ENCODE results near the gene ZBTB17. TPM values are rescaled to one million over a fixed set of nuclear protein-coding genes. Genes with fewer than 3 reads are reported as not detected.
A peak's percentile ranks its signal among the peaks of the same experiment; 100 is the strongest.

ZBTB17 gene
- total and polyA plus RNA-seq, 9 donors: 3.7 to 45.7 (median 29.8) TPM

DNA sequence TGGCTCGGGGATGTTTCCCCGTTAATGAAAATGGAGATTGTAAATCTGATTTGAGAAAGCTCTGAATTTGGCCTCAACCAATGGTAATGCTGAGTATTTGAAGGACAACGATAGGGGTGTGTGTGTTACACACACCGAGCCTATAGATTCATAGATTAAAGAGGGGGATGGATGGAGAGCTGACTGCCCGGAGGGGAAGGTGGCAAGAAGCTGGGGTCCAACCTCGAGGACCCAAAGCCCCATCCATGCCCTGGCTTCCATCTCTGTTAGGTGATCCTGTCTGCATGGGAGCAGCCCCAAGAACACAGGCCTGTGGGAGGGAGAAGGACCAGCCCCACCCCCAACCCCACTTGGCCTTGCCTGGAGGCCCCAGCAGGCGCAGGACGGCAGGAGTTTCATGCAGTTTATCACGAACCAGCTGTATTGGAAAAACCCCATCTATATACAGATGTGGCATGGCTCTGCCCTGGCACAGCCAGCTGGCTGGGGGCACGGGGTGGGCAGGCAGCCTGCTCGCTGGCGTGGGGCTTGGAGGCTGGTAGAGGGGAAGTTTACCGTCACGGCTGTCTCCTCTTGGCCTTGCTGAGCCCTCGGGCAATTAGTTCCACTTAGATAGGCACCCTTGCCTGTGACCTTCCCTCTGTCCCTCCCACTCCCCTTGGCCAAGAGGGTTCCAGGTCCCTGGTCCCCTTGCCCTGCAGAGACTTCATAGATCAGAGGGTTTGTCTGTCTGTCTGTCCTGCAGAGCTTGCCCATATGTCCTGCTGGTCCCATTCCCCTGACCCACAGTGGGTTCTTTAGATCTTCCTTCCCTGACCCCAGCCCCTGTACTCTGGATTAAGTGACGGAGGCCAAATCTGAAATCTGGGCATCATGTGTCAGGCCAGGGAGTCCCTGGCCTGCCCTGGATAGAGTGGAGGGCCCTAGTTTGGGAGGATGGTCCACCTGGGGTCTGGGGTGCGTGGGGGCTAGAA, 38.9 kb upstream of the ZBTB17 start:
- H3K36me3 ChIP-seq: no peaks in the 10 kb centered on the region
- no peak for TF ChIP-seq POLR2A (IDR thresholded peaks at IDR 0.05)
- peak overlapping the region; percentile 94 to 98 for H3K27ac ChIP-seq
- no peaks in the 10 kb centered on the region for H3K27me3 ChIP-seq
- no peak overlapping the region for H3K4me3 ChIP-seq
- no peaks in the 10 kb centered on the region for H3K9me3 ChIP-seq
- 43 to 53% (median 49%) methylated on average over 17 of the region's 17 CpGs for WGBS, 3 donors
- intact Hi-C loops (cut with DNase I): loop anchor here in 2 of 4 donors (5.0 kb wide), 2 partner anchors 38 to 168 kb away; no protein-coding TSS in a partner anchor
- H3K4me1 ChIP-seq (ENCODE audit: insufficient read depth): peaks cover 29% of the 10 kb centered on the region
- peak; percentile 81 to 89 (median 88) for DNase-seq

DNA sequence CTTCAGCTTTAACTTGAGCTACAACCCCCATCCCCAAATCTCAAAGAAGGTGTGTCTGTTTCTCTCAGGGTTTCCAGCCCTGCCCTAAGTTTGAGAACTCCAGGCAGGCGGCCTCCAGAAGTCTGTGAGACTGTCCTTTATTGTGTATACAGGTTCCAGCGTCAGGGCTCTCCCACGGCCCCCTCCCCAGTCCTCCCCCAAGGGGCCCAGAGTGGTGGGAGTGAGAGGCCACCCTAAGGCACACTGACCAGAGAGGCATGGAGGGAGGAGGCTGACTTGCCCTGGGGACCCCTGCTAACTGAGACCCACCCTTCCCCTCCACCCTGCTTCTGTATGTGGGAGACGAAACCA, 38.0 kb upstream of the ZBTB17 start:
- Histone ChIP-seq H3K4me3 (no peak overlapping the region), H3K9me3 (no peaks in the 10 kb centered on the region), H3K27me3 (no peaks in the 10 kb centered on the region), H3K27ac (peak overlapping the region; percentile 94 to 98), H3K36me3 (no peaks in the 10 kb centered on the region), H3K4me1 (ENCODE audit: insufficient read depth) (peaks cover 22% of the 10 kb centered on the region)
- 53 to 71% (median 68%) methylated on average over 4 of the region's 4 CpGs for WGBS, 3 donors
- DNase-seq: peak in 3 of 5 donors; percentile 42 to 52 (median 47)
- intact Hi-C loops (cut with DNase I): loop anchor here in 2 of 4 donors (5.0 kb wide), 2 partner anchors 38 to 168 kb away; no protein-coding TSS in a partner anchor
- TF ChIP-seq POLR2A (IDR thresholded peaks at IDR 0.05) (no peak), EP300 (IDR thresholded peaks at IDR 0.05) (no peak)
- TF ChIP-seq, protein P1, sequence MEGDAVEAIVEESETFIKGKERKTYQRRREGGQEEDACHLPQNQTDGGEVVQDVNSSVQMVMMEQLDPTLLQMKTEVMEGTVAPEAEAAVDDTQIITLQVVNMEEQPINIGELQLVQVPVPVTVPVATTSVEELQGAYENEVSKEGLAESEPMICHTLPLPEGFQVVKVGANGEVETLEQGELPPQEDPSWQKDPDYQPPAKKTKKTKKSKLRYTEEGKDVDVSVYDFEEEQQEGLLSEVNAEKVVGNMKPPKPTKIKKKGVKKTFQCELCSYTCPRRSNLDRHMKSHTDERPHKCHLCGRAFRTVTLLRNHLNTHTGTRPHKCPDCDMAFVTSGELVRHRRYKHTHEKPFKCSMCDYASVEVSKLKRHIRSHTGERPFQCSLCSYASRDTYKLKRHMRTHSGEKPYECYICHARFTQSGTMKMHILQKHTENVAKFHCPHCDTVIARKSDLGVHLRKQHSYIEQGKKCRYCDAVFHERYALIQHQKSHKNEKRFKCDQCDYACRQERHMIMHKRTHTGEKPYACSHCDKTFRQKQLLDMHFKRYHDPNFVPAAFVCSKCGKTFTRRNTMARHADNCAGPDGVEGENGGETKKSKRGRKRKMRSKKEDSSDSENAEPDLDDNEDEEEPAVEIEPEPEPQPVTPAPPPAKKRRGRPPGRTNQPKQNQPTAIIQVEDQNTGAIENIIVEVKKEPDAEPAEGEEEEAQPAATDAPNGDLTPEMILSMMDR (IDR thresholded peaks at IDR 0.05): no peak

DNA sequence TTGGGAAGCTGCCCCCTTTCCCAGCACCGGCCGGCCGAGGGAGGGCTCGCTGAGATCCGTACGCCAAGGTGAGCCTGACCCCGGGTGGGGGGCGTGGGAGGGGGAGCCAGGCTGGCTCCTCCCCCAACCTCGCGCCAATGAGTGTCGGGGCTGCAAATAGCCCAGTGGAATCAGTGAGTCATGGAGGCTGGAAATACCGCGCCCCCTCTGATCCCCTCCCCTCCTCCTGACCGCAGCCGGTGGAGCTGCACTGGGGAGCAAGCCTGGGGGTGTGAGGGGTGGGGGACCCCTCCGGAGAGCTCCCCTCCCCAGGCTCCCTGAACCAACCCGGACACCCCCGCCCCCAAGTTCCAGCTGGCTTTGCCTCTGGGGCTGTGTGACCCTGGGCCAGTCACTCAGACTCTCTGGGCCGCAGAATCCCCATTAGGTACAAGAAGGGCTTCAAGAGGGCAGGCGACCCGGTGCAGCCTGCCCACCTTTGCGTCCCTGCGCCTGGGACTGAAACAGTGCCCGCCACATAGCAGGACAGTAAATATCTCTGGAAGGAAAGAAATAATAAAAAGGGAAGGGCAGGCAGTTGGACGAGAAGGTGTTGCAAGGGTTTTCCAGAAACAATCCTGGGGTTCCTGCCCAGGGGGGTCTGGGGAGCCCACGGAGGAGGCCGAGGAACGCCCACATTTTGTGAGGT, 37.5 kb upstream of the ZBTB17 start:
- intact Hi-C loops (cut with DNase I): loop anchor here in 2 of 4 donors (5.0 kb wide), 2 partner anchors 39 to 169 kb away; no protein-coding TSS in a partner anchor
- Histone ChIP-seq H3K9me3 (no peaks in the 10 kb centered on the region), H3K27me3 (no peaks in the 10 kb centered on the region), H3K4me3 (peak overlapping the region; percentile 49), H3K4me1 (ENCODE audit: insufficient read depth) (peaks cover 17% of the 10 kb centered on the region), H3K36me3 (no peaks in the 10 kb centered on the region), H3K27ac (peak overlapping the region; percentile 94 to 98)
- 9 to 20% (median 16%) methylated on average over 22 to 28 of the region's 28 CpGs for WGBS, 3 donors
- peak; percentile 87 to 90 (median 89) for DNase-seq
- TF ChIP-seq EP300 (IDR thresholded peaks at IDR 0.05) (peak; percentile 49), POLR2A (IDR thresholded peaks at IDR 0.05) (no peak)

DNA sequence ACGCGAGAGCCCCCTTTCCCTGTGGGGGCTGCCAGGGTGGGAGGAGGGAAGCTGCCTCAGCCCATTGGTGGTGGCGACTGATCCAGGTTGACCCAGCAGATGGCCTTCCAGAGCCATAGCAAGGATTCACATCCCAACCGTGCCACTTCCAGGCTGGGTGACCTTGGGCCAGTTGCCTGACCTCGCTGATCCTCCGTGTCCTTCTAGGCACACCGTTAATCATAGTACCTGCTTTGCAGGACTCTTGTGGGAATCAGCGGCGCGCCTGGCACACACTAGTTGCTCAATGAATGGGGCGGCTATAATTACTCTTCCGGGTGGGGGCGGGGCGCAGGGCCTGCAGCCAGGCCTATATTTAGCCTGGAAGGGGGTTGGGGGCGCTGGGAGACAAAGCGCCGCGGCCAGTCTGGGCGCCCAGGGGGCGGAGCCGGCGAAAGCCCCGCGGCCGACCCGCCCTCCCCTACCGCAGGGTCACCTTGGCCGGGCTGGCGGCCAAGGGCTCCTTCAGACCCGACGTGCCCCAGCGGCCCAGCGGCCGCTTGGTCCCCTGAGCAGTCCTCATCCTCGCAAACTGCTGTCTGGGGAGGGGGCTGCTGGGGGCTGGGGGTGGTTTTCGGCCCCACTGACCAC, 36.8 kb upstream of the ZBTB17 start:
- Histone ChIP-seq H3K27me3 (no peaks in the 10 kb centered on the region), H3K4me1 (ENCODE audit: insufficient read depth) (peaks cover 17% of the 10 kb centered on the region), H3K9me3 (no peaks in the 10 kb centered on the region), H3K36me3 (no peaks in the 10 kb centered on the region), H3K27ac (peak overlapping the region; percentile 94 to 98), H3K4me3 (peak overlapping the region; percentile 49)
- peak; percentile 84 to 90 (median 86) for DNase-seq
- WGBS, 3 donors: 2 to 8% (median 5%) methylated on average over 16 to 36 of the region's 36 CpGs
- TF ChIP-seq EP300 (IDR thresholded peaks at IDR 0.05) (no peak), POLR2A (IDR thresholded peaks at IDR 0.05) (no peak)
- TF ChIP-seq, protein P1 (IDR thresholded peaks at IDR 0.05): no peak
- intact Hi-C loops (cut with DNase I): loop anchor here in 2 of 4 donors (5.0 kb wide), 2 partner anchors 40 to 170 kb away; no protein-coding TSS in a partner anchor
